Body of pancreas (tissue), 4 donors: ENCODE measurements around the gene EPB42. TPM values are rescaled to one million over a fixed set of nuclear protein-coding genes. Genes with fewer than 3 reads are reported as not detected.
A peak's percentile ranks its signal among the peaks of the same experiment; 100 is the strongest.

Source experiments
- ATAC-seq: fragments of 150-250 bp; one replicate; pipeline ENCODE4 v1.9.1; 2016
- DNase-seq, 4 donors: peaks; one replicate each; pipeline ENCODE4 v3.0.0-alpha.2; 2019
- H3K27ac ChIP-seq, 4 donors: fragments of 200-600 bp; sonication (generic); 1 replicate in 3 of 4; 2 replicates in 1 of 4; pipeline versions ENCODE4 v1.5.1 to v1.6.1; 2016 to 2019; ENCODE audit warnings: mild to moderate bottlenecking in 1 of 4, mixed read lengths in 1 of 4, moderate library complexity in 1 of 4
- H3K27me3 ChIP-seq, 2 donors: fragments of 200-600 bp; sonication (generic); one replicate each; pipeline ENCODE4 v1.6.0; 2016; ENCODE audit warnings: mild to moderate bottlenecking in 1 of 2
- H3K36me3 ChIP-seq, 2 donors: fragments of 200-600 bp; sonication (generic); replicated peaks in 1 of 2; 2 replicates each; pipeline ENCODE4 v1.5.1; 2016; ENCODE audit warnings: low read depth in 2 of 2; ENCODE audit not compliant: insufficient read depth in 1 of 2
- H3K4me1 ChIP-seq: fragments of 200-600 bp; sonication (generic); one replicate; pipeline ENCODE4 v1.6.0; 2016
- H3K4me3 ChIP-seq, 2 donors: fragments of 200-600 bp; sonication (generic); 1 replicate in 1 of 2; 2 replicates in 1 of 2; pipeline ENCODE4 v1.5.1; 2016 to 2019
- H3K9me3 ChIP-seq, 3 donors: fragments of 200-600 bp; sonication (generic); 1 replicate in 2 of 3; 2 replicates in 1 of 3; pipeline ENCODE4 v1.5.1; 2016
- CTCF ChIP-seq, 7 experiments: fragments of 450-650 bp in 4 of 7; fragments of 200-600 bp in 3 of 7; sonication (generic) in 3 of 7; IDR thresholded peaks; one replicate each; pipeline ENCODE4 v1.5.1; 2016 to 2019; ENCODE audit warnings: antibody characterized with exemption in 7 of 7
- POLR2A ChIP-seq, 3 donors: fragments of 450-650 bp; IDR thresholded peaks; one replicate each; pipeline ENCODE4 v1.6.1; 2016; ENCODE audit warnings: antibody characterized with exemption in 3 of 3, mild to moderate bottlenecking in 2 of 3
- WGBS, 2 donors: methylation state at CpG; one replicate each; pipeline ENCODE4 v1.1.5; 2017; 5-methylcytosine and 5-hydroxymethylcytosine counted together
- intact Hi-C: fragments of 100-400 bp; cut with DNase I; formaldehyde crosslinking; loops from one replicate; pipeline ENCODE4 v1.15.1; 2023
- total RNA-seq, 2 donors: library from RNA; depleted of rRNA; stranded (reverse); fragments of >200 nt; gene quantifications; one replicate each; pipeline ENCODE4 v1.1.0, GENCODE V29; 2016

EPB42 gene
- total RNA-seq, 2 donors from 2014 or later: not detected

GRCh38 chr15:43190178-43190577 is 30.6 kb downstream of the EPB42 start:
- no peaks in the 10 kb centered on the region for H3K9me3 ChIP-seq
- no peak for ATAC-seq
- TF ChIP-seq CTCF (IDR thresholded peaks at IDR 0.05) (no peak), POLR2A (IDR thresholded peaks at IDR 0.05) (no peak)
- no peak overlapping the region for H3K4me3 ChIP-seq
- peaks cover 9 to 28% of the 10 kb centered on the region in 2 donors for H3K36me3 ChIP-seq
- intact Hi-C loops: no loop called here
- H3K27ac ChIP-seq: no peak overlapping the region
- H3K27me3 ChIP-seq: no peaks in the 10 kb centered on the region
- H3K4me1 ChIP-seq: peaks cover 23% of the 10 kb centered on the region
- 41 to 73% methylated on average over 1 of the region's 1 CpG for WGBS, 2 donors
- DNase-seq: peak; percentile 42 to 70 (median 64)

- H3K27me3 ChIP-seq: no peaks in the 10 kb centered on the region
- peaks cover 27% of the 10 kb centered on the region for H3K4me1 ChIP-seq
- ATAC-seq: no peak
- intact Hi-C loops: no loop called here
- H3K9me3 ChIP-seq: no peaks in the 10 kb centered on the region
- H3K27ac ChIP-seq: no peak overlapping the region
- DNase-seq: no peak
- 80 to 81% methylated on average over 2 of the region's 2 CpGs for WGBS, 2 donors
- TF ChIP-seq CTCF (IDR thresholded peaks at IDR 0.05) (no peak), POLR2A (IDR thresholded peaks at IDR 0.05) (no peak)
- no peak overlapping the region for H3K4me3 ChIP-seq
- H3K36me3 ChIP-seq: peaks cover 9 to 20% of the 10 kb centered on the region in 2 donors
Measured at GRCh38 chr15:43189296-43189695, 31.5 kb downstream of the EPB42 start.

GRCh38 chr15:43187544-43188155 is 33.2 kb downstream of the EPB42 start:
- DNase-seq (peak in 1 of 4 donors; percentile 12), ATAC-seq (no peak)
- TF ChIP-seq POLR2A (IDR thresholded peaks at IDR 0.05): no peak
- peak in 6 of 7 experiments; percentile 29 to 46 (median 44) for TF ChIP-seq CTCF (IDR thresholded peaks at IDR 0.05)
- no peak overlapping the region for H3K27ac ChIP-seq
- intact Hi-C loops: no loop called here
- no peaks in the 10 kb centered on the region for H3K27me3 ChIP-seq
- H3K9me3 ChIP-seq: no peaks in the 10 kb centered on the region
- peaks cover 27% of the 10 kb centered on the region for H3K4me1 ChIP-seq
- H3K4me3 ChIP-seq: no peak overlapping the region
- 59 to 63% methylated on average over 2 of the region's 2 CpGs for WGBS, 2 donors
- H3K36me3 ChIP-seq: peaks cover 9 to 14% of the 10 kb centered on the region in 2 donors

GRCh38 chr15:43186003-43186353 is 34.8 kb downstream of the EPB42 start:
- Histone ChIP-seq H3K36me3 (peaks cover 9% of the 10 kb centered on the region in 2 donors), H3K9me3 (no peaks in the 10 kb centered on the region), H3K27ac (peak overlapping the region; percentile 77 to 89 (median 83)), H3K27me3 (no peaks in the 10 kb centered on the region), H3K4me1 (peaks cover 27% of the 10 kb centered on the region), H3K4me3 (peak overlapping the region; percentile 73 to 82)
- ATAC-seq (peak; percentile 13), DNase-seq (peak in 3 of 4 donors; percentile 18 to 29 (median 20))
- intact Hi-C loops: no loop called here
- TF ChIP-seq CTCF (IDR thresholded peaks at IDR 0.05): no peak
- TF ChIP-seq POLR2A (IDR thresholded peaks at IDR 0.05): no peak
- 1 to 2% methylated on average over 13 of the region's 13 CpGs for WGBS, 2 donors
